Large intestine (tissue), 3 donors: Measurements from ENCODE around the gene DDX10. TPM values are rescaled to one million over a fixed set of nuclear protein-coding genes. Genes with fewer than 3 reads are reported as not detected.

Source experiments
- DNase-seq, 2 donors: peaks; one replicate each; pipeline versions ENCODE4 v3.0.0 to v3.0.0-alpha.2; 2013
- H3K27ac ChIP-seq: one replicate; pipeline ENCODE4 v1.5.1; 2013; ENCODE audit warnings: low read length
- H3K27me3 ChIP-seq: 2 replicates; pipeline ENCODE4 v1.6.1; 2013; ENCODE audit warnings: low read length; ENCODE audit not compliant: control insufficient read depth, insufficient read depth
- H3K36me3 ChIP-seq: 2 replicates; pipeline ENCODE4 v1.6.1; 2013; ENCODE audit warnings: low read length; ENCODE audit not compliant: control insufficient read depth, insufficient read depth
- H3K4me1 ChIP-seq: one replicate; pipeline ENCODE4 v1.6.1; 2013; ENCODE audit warnings: low read length; ENCODE audit not compliant: control insufficient read depth, insufficient read depth
- H3K4me3 ChIP-seq: one replicate; pipeline ENCODE4 v1.5.1; 2013; ENCODE audit warnings: low read length
- H3K9me3 ChIP-seq: one replicate; pipeline ENCODE4 v1.6.1; 2013; ENCODE audit warnings: mild to moderate bottlenecking, low read depth, low read length, moderate library complexity; ENCODE audit not compliant: control insufficient read depth
- WGBS: methylation state at CpG from one replicate; pipeline ENCODE4 v1.1.5; 2013; ENCODE audit warnings: low lambda C conversion rate; ENCODE audit not compliant: insufficient coverage; 5-methylcytosine and 5-hydroxymethylcytosine counted together
- polyA plus RNA-seq: library from polyadenylated mRNA; unstranded; fragments of 120-200 nt; gene quantifications from one replicate; pipeline ENCODE4 v1.2.1, GENCODE V29; 2013

DDX10 gene
- polyA plus RNA-seq, 1 donor = 17.8 TPM

GRCh38 chr11:108680271-108680670 is 15.4 kb downstream of the DDX10 start:
- no CpG with 5 or more reads among the region's 1 CpG for WGBS
- no peak for DNase-seq
- Histone ChIP-seq H3K36me3 (peaks cover 32% of the 10 kb centered on the region), H3K4me1 (no peaks in the 10 kb centered on the region), H3K27me3 (no peaks in the 10 kb centered on the region), H3K9me3 (no peaks in the 10 kb centered on the region), H3K27ac (no peak overlapping the region), H3K4me3 (no peak overlapping the region)

GRCh38 chr11:108685419-108686130 is 20.7 kb downstream of the DDX10 start:
- Histone ChIP-seq H3K36me3 (peaks cover 16% of the 10 kb centered on the region), H3K9me3 (no peaks in the 10 kb centered on the region), H3K27ac (no peak overlapping the region)

GRCh38 chr11:108693852-108694251 is 29.0 kb downstream of the DDX10 start:
- peaks cover 36% of the 10 kb centered on the region for H3K36me3 ChIP-seq
- no peaks in the 10 kb centered on the region for H3K9me3 ChIP-seq
- no peak overlapping the region for H3K27ac ChIP-seq
- no peaks in the 10 kb centered on the region for H3K27me3 ChIP-seq
- no peak for DNase-seq
- WGBS = no CpG with 5 or more reads among the region's 2 CpGs
- no peak overlapping the region for H3K4me3 ChIP-seq
- no peaks in the 10 kb centered on the region for H3K4me1 ChIP-seq

More at GRCh38 chr11:108685419-108686130, 20.7 kb downstream of the DDX10 start:
- no peak for DNase-seq
- WGBS = no CpG with 5 or more reads among the region's 7 CpGs
- Histone ChIP-seq H3K27me3 (no peaks in the 10 kb centered on the region), H3K4me3 (no peak overlapping the region), H3K4me1 (no peaks in the 10 kb centered on the region)

- no CpG with 5 or more reads among the region's 1 CpG for WGBS
- Histone ChIP-seq H3K4me3 (no peak overlapping the region), H3K36me3 (peaks cover 34% of the 10 kb centered on the region), H3K27me3 (no peaks in the 10 kb centered on the region), H3K4me1 (no peaks in the 10 kb centered on the region), H3K9me3 (no peaks in the 10 kb centered on the region), H3K27ac (no peak overlapping the region)
- DNase-seq = no peak
Measured at GRCh38 chr11:108694846-108695245, 30.0 kb downstream of the DDX10 start.

GRCh38 chr11:108697872-108698473 is 33.1 kb downstream of the DDX10 start:
- Histone ChIP-seq H3K4me1 (no peaks in the 10 kb centered on the region), H3K27me3 (no peaks in the 10 kb centered on the region), H3K4me3 (no peak overlapping the region), H3K36me3 (peaks cover 20% of the 10 kb centered on the region), H3K9me3 (no peaks in the 10 kb centered on the region), H3K27ac (no peak overlapping the region)
- DNase-seq = peak; percentile 29 to 34
- no CpG with 5 or more reads among the region's 3 CpGs for WGBS

- no peak for DNase-seq
- Histone ChIP-seq H3K4me3 (no peak overlapping the region), H3K36me3 (peaks cover 13% of the 10 kb centered on the region), H3K4me1 (no peaks in the 10 kb centered on the region), H3K9me3 (no peaks in the 10 kb centered on the region), H3K27ac (no peak overlapping the region), H3K27me3 (no peaks in the 10 kb centered on the region)
- 90% methylated on average over 2 of the region's 4 CpGs for WGBS
Measured at GRCh38 chr11:108698844-108699642, 34.2 kb downstream of the DDX10 start.

- no peaks in the 10 kb centered on the region for H3K4me1 ChIP-seq
- no peak overlapping the region for H3K4me3 ChIP-seq
- H3K27ac ChIP-seq = no peak overlapping the region
- H3K9me3 ChIP-seq = peaks cover 4% of the 10 kb centered on the region
- H3K36me3 ChIP-seq = peaks cover 27% of the 10 kb centered on the region
- no peak for DNase-seq
- no peaks in the 10 kb centered on the region for H3K27me3 ChIP-seq
Measured at GRCh38 chr11:108703916-108704315, 39.0 kb downstream of the DDX10 start.

- Histone ChIP-seq H3K27me3 (no peaks in the 10 kb centered on the region), H3K9me3 (peaks cover 4% of the 10 kb centered on the region), H3K27ac (no peak overlapping the region), H3K36me3 (peaks cover 23% of the 10 kb centered on the region), H3K4me3 (no peak overlapping the region), H3K4me1 (no peaks in the 10 kb centered on the region)
- DNase-seq = no peak
- no CpG with 5 or more reads among the region's 2 CpGs for WGBS
Measured at GRCh38 chr11:108705061-108705460, 40.2 kb downstream of the DDX10 start.

- Histone ChIP-seq H3K4me3 (no peak overlapping the region), H3K4me1 (no peaks in the 10 kb centered on the region), H3K27me3 (no peaks in the 10 kb centered on the region), H3K36me3 (peaks cover 27% of the 10 kb centered on the region), H3K27ac (no peak overlapping the region), H3K9me3 (peaks cover 4% of the 10 kb centered on the region)
- DNase-seq = no peak
Measured at GRCh38 chr11:108708173-108708572, 43.3 kb downstream of the DDX10 start.

GRCh38 chr11:108709741-108710140 is 44.9 kb downstream of the DDX10 start:
- no peak for DNase-seq
- H3K9me3 ChIP-seq = peaks cover 4% of the 10 kb centered on the region
- no peak overlapping the region for H3K27ac ChIP-seq
- no peak overlapping the region for H3K4me3 ChIP-seq
- no peaks in the 10 kb centered on the region for H3K4me1 ChIP-seq
- H3K36me3 ChIP-seq = peaks cover 28% of the 10 kb centered on the region
- H3K27me3 ChIP-seq = no peaks in the 10 kb centered on the region
